ENCODE results near the gene OR52B2.

OR52B2 gene

GRCh38 chr11:6209801-6210200 is 39.7 kb upstream of the OR52B2 start:
- TF ChIP-seq CTCF (IDR thresholded peaks at IDR 0.05; ENCODE audit: borderline replicate concordance, control extremely low read depth, extremely low read depth, insufficient read depth, missing control alignments): no peak
- in situ Hi-C loops (cut with MboI; ENCODE audit: low sequenced_read_pairs, unreplicated experiment): no loop called here
- DNase-seq (ENCODE audit: low spot score): no peak

- DNase-seq (ENCODE audit: low spot score): no peak
- no peak for TF ChIP-seq CTCF (IDR thresholded peaks at IDR 0.05; ENCODE audit: borderline replicate concordance, control extremely low read depth, extremely low read depth, insufficient read depth, missing control alignments)
- in situ Hi-C loops (cut with MboI; ENCODE audit: low sequenced_read_pairs, unreplicated experiment): no loop called here
These were observed 36.5 kb upstream of the OR52B2 start for GRCh38 chr11:6206456-6207180.

DNA sequence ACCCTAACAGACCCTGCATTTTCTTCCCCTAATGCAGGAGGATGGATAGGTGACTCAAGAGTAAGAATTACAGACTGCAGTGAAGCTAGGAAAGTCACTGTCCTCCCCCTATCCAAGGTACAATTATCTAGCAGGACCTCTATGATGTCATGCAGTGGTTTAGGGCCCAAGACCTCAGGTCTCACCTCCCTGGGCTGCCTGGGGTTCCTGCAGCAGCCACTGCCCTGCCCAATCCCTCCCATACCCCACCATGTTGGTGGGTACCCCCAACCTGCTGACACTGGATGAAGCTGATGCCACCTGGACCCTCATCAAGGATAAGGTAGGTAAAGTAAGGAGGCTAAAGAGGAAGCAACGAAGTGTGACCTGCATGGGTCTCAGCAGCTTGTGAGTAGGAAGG is 35.2 kb upstream of the OR52B2 start, which contains the start of gene C11orf42:
TSS of gene C11orf42 (plus strand) at position 192 of the 400 bp plus-strand sequence. CDS start at position 251, 59 bp downstream.
- in situ Hi-C loops (cut with MboI; ENCODE audit: low sequenced_read_pairs, unreplicated experiment): no loop called here
- DNase-seq (ENCODE audit: low spot score): no peak
- TF ChIP-seq CTCF (IDR thresholded peaks at IDR 0.05; ENCODE audit: borderline replicate concordance, control extremely low read depth, extremely low read depth, insufficient read depth, missing control alignments): no peak

GRCh38 chr11:6204706-6205105 is 34.6 kb upstream of the OR52B2 start:
- in situ Hi-C loops (cut with MboI; ENCODE audit: low sequenced_read_pairs, unreplicated experiment): no loop called here
- no peak for TF ChIP-seq CTCF (IDR thresholded peaks at IDR 0.05; ENCODE audit: borderline replicate concordance, control extremely low read depth, extremely low read depth, insufficient read depth, missing control alignments)
- no peak for DNase-seq (ENCODE audit: low spot score)

DNA sequence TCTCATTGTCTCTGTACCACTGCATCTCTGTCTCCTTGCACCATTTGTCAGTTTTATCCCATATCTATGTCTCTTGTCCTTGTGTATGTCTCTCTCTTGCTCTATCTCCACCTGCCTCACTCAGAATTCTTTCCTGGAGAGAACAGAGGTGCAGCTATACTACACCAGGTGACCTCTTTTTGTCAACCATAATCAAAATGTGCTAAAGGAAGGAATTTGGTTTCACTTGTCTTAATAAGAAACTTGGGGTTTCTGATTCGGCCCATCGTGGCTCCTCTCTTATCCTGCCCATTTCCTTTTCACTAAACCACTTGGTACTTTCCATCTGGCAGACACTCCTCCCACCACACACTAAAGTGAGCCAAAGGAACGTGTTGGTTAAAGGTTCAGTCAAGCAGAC is 33.2 kb upstream of the OR52B2 start:
- in situ Hi-C loops (cut with MboI; ENCODE audit: low sequenced_read_pairs, unreplicated experiment): no loop called here
- no peak for TF ChIP-seq CTCF (IDR thresholded peaks at IDR 0.05; ENCODE audit: borderline replicate concordance, control extremely low read depth, extremely low read depth, insufficient read depth, missing control alignments)

GRCh38 chr11:6202041-6202440 is 31.9 kb upstream of the OR52B2 start:
- no peak for DNase-seq (ENCODE audit: low spot score)
- no peak for TF ChIP-seq CTCF (IDR thresholded peaks at IDR 0.05; ENCODE audit: borderline replicate concordance, control extremely low read depth, extremely low read depth, insufficient read depth, missing control alignments)
- in situ Hi-C loops (cut with MboI; ENCODE audit: low sequenced_read_pairs, unreplicated experiment): no loop called here

More for the DNA sequence above, 33.2 kb upstream of the OR52B2 start:
- no peak for DNase-seq (ENCODE audit: low spot score)
